Measurements from ENCODE around the gene RDH8.

The RDH8 gene, protein sequence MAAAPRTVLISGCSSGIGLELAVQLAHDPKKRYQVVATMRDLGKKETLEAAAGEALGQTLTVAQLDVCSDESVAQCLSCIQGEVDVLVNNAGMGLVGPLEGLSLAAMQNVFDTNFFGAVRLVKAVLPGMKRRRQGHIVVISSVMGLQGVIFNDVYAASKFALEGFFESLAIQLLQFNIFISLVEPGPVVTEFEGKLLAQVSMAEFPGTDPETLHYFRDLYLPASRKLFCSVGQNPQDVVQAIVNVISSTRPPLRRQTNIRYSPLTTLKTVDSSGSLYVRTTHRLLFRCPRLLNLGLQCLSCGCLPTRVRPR

DNA sequence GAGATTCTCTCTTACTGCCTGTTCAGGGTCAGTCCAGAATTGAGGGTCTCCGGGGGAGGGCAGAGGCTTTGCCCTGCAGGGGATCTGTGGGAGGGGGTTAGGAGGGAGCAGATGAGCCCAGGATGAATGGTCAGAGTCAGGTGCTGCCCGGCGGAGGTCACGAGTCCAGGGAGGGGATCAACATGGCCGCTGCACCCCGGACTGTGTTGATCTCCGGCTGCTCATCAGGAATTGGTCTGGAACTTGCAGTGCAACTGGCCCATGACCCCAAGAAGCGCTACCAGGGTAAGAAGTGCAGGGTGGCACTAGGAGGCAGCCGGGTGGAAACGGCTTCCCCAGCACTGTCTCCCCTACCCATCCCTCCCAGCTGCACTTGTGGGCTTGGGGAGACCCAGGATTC, at the start of gene RDH8:
TSS of gene RDH8 (plus strand) at position 168 of the 400 bp plus-strand sequence. CDS start at position 183, 15 bp downstream.
- TF ChIP-seq LEF1 (IDR thresholded peaks at IDR 0.05; ENCODE audit: borderline replicate concordance) (no peak), FOXA1 (IDR thresholded peaks at IDR 0.05) (no peak), HDGF (IDR thresholded peaks at IDR 0.05; ENCODE audit: borderline replicate concordance) (no peak), ARNT (IDR thresholded peaks at IDR 0.05) (no peak), SP1 (IDR thresholded peaks at IDR 0.05) (no peak), SUZ12 (IDR thresholded peaks at IDR 0.05) (no peak), ELF4 (IDR thresholded peaks at IDR 0.05) (no peak), ZNF384 (IDR thresholded peaks at IDR 0.05) (no peak)
- TF ChIP-seq, protein P1, sequence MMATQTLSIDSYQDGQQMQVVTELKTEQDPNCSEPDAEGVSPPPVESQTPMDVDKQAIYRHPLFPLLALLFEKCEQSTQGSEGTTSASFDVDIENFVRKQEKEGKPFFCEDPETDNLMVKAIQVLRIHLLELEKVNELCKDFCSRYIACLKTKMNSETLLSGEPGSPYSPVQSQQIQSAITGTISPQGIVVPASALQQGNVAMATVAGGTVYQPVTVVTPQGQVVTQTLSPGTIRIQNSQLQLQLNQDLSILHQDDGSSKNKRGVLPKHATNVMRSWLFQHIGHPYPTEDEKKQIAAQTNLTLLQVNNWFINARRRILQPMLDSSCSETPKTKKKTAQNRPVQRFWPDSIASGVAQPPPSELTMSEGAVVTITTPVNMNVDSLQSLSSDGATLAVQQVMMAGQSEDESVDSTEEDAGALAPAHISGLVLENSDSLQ (IDR thresholded peaks at IDR 0.05), result no peak
- CTCF ChIA-PET, result no interaction called here
- POLR2A ChIA-PET, result no interaction called here
- no peak for DNase-seq (ENCODE audit: extremely low spot score)

DNA sequence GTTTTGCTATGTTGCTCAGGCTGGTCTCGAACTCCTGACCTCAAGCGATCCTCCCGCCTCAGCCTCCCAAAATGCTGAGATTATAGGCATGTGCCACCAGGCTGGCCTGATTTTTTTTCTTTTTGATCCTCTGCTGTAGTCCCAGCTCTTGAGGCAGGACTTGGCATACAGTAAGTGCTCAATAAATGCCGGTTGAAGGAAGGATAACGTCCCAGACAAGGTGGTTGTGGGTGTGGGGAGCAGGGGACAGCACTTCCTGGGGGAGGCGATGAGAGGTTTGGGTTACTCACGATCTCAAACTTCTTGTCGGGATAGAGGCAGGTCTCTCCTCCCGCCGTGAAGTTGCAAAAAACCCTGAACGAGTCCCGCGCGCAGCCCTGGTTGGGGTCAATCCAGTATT, 47.3 kb upstream of the RDH8 start:
- TF ChIP-seq, protein P1 (IDR thresholded peaks at IDR 0.05), result no peak
- TF ChIP-seq HDGF (IDR thresholded peaks at IDR 0.05; ENCODE audit: borderline replicate concordance) (no peak), TARDBP (IDR thresholded peaks at IDR 0.05) (no peak), FOXM1 (IDR thresholded peaks at IDR 0.05; ENCODE audit: borderline replicate concordance) (no peak), BHLHE40 (IDR thresholded peaks at IDR 0.05; ENCODE audit: borderline replicate concordance) (no peak), L3MBTL2 (conservative IDR thresholded peaks at IDR 0.05) (no peak), SP1 (IDR thresholded peaks at IDR 0.05) (no peak), SUZ12 (IDR thresholded peaks at IDR 0.05) (no peak), NFRKB (IDR thresholded peaks at IDR 0.05) (no peak), ELF4 (IDR thresholded peaks at IDR 0.05) (no peak), CTBP1 (IDR thresholded peaks at IDR 0.05; ENCODE audit: borderline replicate concordance) (no peak), FOXK2 (IDR thresholded peaks at IDR 0.05) (no peak)
- POLR2A ChIA-PET, result no interaction called here
- no peak for DNase-seq (ENCODE audit: extremely low spot score)
- CTCF ChIA-PET, result no interaction called here

DNA sequence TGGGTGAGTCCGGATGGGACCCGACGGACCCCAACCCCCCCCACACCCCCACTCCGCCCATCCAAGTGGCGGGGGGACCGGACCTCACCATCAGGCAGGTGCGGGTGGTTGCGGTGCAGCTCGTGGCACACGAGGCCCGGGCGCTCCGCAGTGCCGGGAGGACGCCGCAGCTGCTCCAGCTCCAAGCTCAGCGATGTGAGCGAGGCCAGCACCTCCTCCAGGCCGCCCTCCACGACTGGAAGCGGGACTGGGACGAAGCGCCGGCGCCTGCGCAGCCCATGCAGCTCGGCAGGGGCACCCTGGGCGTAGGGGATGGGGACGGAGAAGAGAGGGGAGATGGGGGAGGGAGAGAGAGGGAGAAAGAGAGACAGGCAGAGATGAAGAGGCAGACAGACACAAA, 46.8 kb upstream of the RDH8 start:
- DNase-seq (ENCODE audit: extremely low spot score), result no peak
- POLR2A ChIA-PET, result no interaction called here
- CTCF ChIA-PET, result no interaction called here
- TF ChIP-seq L3MBTL2 (conservative IDR thresholded peaks at IDR 0.05), result no peak
- TF ChIP-seq SP1 (IDR thresholded peaks at IDR 0.05), result no peak
- TF ChIP-seq FOXM1 (IDR thresholded peaks at IDR 0.05; ENCODE audit: borderline replicate concordance), result no peak
- TF ChIP-seq FOXK2 (IDR thresholded peaks at IDR 0.05), result no peak
- no peak for TF ChIP-seq TARDBP (IDR thresholded peaks at IDR 0.05)
- no peak for TF ChIP-seq SUZ12 (IDR thresholded peaks at IDR 0.05)
- TF ChIP-seq BHLHE40 (IDR thresholded peaks at IDR 0.05; ENCODE audit: borderline replicate concordance), result no peak
- TF ChIP-seq FOXA1 (IDR thresholded peaks at IDR 0.05), result no peak
- no peak for TF ChIP-seq ARNT (IDR thresholded peaks at IDR 0.05)
- no peak for TF ChIP-seq ELF4 (IDR thresholded peaks at IDR 0.05)
- no peak for TF ChIP-seq HDGF (IDR thresholded peaks at IDR 0.05; ENCODE audit: borderline replicate concordance)
- TF ChIP-seq, protein P1 (IDR thresholded peaks at IDR 0.05), result no peak
- no peak for TF ChIP-seq NFRKB (IDR thresholded peaks at IDR 0.05)
- no peak for TF ChIP-seq LEF1 (IDR thresholded peaks at IDR 0.05; ENCODE audit: borderline replicate concordance)
- no peak for TF ChIP-seq CTBP1 (IDR thresholded peaks at IDR 0.05; ENCODE audit: borderline replicate concordance)

DNA sequence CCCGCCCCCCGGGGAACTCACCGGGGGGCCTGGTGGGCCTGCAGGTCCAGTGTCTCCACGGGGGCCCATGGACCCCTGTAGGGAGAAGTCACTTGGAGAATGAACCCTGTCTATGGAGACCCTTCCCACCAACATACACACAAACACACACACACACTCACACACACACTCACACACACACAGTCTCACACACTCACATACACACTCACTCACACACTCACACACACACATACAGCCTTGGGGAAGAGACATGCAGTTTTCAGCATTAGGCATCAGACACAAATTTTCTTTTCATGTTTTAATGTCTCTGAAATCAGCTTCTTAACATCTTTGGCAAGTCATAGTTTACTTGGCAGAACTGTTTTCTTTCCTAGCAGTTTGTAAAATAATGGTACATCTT, 46.0 kb upstream of the RDH8 start:
- ChIA-PET CTCF (no interaction called here), POLR2A (no interaction called here)
- DNase-seq (ENCODE audit: extremely low spot score), result no peak
- TF ChIP-seq, protein P1 (IDR thresholded peaks at IDR 0.05), result no peak

DNA sequence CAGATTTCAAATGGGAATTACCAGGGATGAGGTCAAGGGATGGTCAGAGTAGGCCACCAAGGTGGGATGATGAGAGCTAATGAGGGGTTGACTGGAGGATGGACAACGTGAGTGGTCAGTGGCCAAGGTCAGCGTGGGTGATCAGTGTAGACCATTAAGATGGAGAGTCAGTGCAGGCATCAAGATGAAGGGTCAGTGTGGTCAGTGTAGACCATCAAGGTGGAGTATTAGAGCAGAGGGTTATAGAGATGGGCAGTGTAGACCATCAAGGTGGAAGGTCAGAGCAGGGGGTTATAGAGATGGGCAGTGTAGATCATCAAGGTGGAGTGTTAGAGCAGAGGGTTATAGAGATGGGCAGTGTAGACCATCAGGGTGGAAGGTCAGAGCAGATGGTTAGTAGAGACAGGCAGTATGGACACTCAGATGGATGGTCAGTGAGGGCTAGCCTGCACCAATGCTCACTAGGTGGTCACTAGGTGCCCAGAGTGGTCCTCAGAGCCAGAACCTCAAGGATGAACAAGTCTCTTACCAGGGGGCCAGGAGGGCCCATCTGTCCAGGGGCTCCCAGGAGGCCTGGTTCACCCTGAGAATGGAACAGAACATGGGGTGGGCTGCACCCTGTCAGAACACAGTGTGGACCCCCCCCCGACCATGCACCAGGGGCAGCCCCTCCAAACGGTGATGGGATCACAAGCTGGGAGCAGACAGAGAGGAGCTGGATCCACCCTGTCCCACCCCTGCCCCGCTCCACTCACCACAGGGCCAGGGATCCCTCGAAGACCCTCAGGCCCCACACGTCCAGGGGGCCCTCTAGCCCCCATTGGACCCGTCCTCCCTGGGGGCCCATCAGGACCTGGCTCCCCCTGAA, 44.2 kb upstream of the RDH8 start:
- DNase-seq (ENCODE audit: extremely low spot score), result no peak
- POLR2A ChIA-PET, result no interaction called here
- CTCF ChIA-PET, result no interaction called here
- no peak for TF ChIP-seq TARDBP (IDR thresholded peaks at IDR 0.05)

DNA sequence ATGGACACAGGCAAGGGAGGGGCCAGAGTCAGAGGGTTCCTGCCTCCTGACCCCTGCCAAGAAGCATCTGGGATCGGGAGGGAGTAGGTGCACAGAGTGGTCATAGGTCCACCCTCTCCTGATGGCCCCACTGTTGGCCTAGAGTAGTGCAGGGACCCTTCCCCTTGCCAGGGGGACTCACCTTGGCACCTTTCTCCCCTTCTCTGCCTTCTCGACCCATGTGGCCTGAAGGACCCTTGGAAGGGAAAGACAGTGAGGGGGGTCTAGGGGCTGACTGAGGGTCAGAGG, 43.7 kb upstream of the RDH8 start:
- POLR2A ChIA-PET, result no interaction called here
- TF ChIP-seq HDGF (IDR thresholded peaks at IDR 0.05; ENCODE audit: borderline replicate concordance) (no peak), SUZ12 (IDR thresholded peaks at IDR 0.05) (no peak), FOXM1 (IDR thresholded peaks at IDR 0.05; ENCODE audit: borderline replicate concordance) (no peak), BHLHE40 (IDR thresholded peaks at IDR 0.05; ENCODE audit: borderline replicate concordance) (no peak), ZNF384 (IDR thresholded peaks at IDR 0.05) (no peak), CTBP1 (IDR thresholded peaks at IDR 0.05; ENCODE audit: borderline replicate concordance) (no peak), ARNT (IDR thresholded peaks at IDR 0.05) (no peak)
- DNase-seq (ENCODE audit: extremely low spot score), result no peak
- CTCF ChIA-PET, result no interaction called here

All from HEK293T (cell line).